Right lobe of liver (tissue), 6 donors: ENCODE data around the gene VWDE. TPM values are rescaled to one million over a fixed set of nuclear protein-coding genes. Genes with fewer than 3 reads are reported as not detected.
"Not testable (repeated sequence)": the region's sequence is repeated elsewhere in the genome, so short reads cannot be mapped to it uniquely, and the experiment has no call there.

Experiments used
- ATAC-seq, 4 donors: fragments of 200-7000 bp; cut with Tn5 transposase; one replicate each; pipeline ENCODE4 v1.9.1; 2020; ENCODE audit warnings: mild to moderate bottlenecking in 4 of 4, moderate library complexity in 4 of 4
- DNase-seq, 3 donors: peaks; one replicate each; pipeline ENCODE4 v3.0.0-alpha.2; 2020
- H3K27ac ChIP-seq, 3 donors: fragments of 200-600 bp; one replicate each; pipeline ENCODE4 v1.8.0; 2022
- H3K27me3 ChIP-seq, 2 donors: fragments of 200-600 bp; one replicate each; pipeline ENCODE4 v1.8.0; 2022
- H3K36me3 ChIP-seq, 4 donors: fragments of 200-600 bp; sonication (generic) in 1 of 4; one replicate each; pipeline versions ENCODE4 v1.5.1 to v1.8.0; 2017 to 2022; ENCODE audit warnings: control low read depth in 1 of 4
- H3K4me1 ChIP-seq, 4 donors: fragments of 200-600 bp; sonication (generic) in 1 of 4; one replicate each; pipeline versions ENCODE4 v1.5.1 to v1.8.0; 2017 to 2022; ENCODE audit warnings: control low read depth in 1 of 4
- H3K4me3 ChIP-seq, 3 donors: fragments of 200-600 bp; one replicate each; pipeline ENCODE4 v1.8.0; 2022
- H3K9me3 ChIP-seq, 4 donors: fragments of 200-600 bp; sonication (generic) in 1 of 4; one replicate each; pipeline versions ENCODE4 v1.5.1 to v1.8.0; 2017 to 2022; ENCODE audit warnings: control low read depth in 1 of 4
- POLR2A ChIP-seq: fragments of 450-650 bp; IDR thresholded peaks from one replicate; pipeline ENCODE4 v1.6.1; 2017; ENCODE audit warnings: antibody characterized with exemption, mild to moderate bottlenecking
- WGBS: methylation state at CpG from one replicate; pipeline ENCODE4 v1.1.6; 2018; ENCODE audit warnings: low coverage, low lambda C conversion rate; ENCODE audit not compliant: insufficient coverage; ENCODE audit errors: missing lambda C conversion rate; 5-methylcytosine and 5-hydroxymethylcytosine counted together
- intact Hi-C, 2 donors: fragments of 100-400 bp; cut with DNase I; formaldehyde crosslinking; loops; one replicate each; pipeline versions ENCODE4 v1.11.2 to v1.14.1; 2022
- total RNA-seq, 6 experiments: library from RNA; depleted of rRNA in 2 of 6; stranded (reverse); fragments of >200 nt in 2 of 6; fragmentation: NEBNext Ultra II Directional in 3 of 6; extraction: Animal tissue kit (Norgen Biotek cat#: 25700) in 3 of 6; gene quantifications; one replicate each; pipeline versions ENCODE4 v1.1.0 to v1.2.4, GENCODE V29; 2016 to 2023
- TF ChIP-seq, protein P1 (sequence below), 4 donors: fragments of 200-600 bp in 3 of 4; fragments of 450-650 bp in 1 of 4; IDR thresholded peaks; one replicate each; pipeline versions ENCODE4 v1.5.1 to v1.8.0; 2016 to 2022; ENCODE audit warnings: antibody characterized with exemption in 4 of 4, mild to moderate bottlenecking in 2 of 4
- donor health status: DM: no; HTN: yes; CAD: no.
- donor health status: DM: no; HTN: no; CAD: no.
- donor health status: DM: no; HTN: no; CAD: no.
- donor health status: DM: no; HTN: yes; CAD: no.
- donor health status: DM: no; HTN: yes; CAD: no.

VWDE gene
- total RNA-seq, 6 experiments from 2014 or later = 0.24 to 0.42 (median 0.38) TPM; not detected in 3

DNA sequence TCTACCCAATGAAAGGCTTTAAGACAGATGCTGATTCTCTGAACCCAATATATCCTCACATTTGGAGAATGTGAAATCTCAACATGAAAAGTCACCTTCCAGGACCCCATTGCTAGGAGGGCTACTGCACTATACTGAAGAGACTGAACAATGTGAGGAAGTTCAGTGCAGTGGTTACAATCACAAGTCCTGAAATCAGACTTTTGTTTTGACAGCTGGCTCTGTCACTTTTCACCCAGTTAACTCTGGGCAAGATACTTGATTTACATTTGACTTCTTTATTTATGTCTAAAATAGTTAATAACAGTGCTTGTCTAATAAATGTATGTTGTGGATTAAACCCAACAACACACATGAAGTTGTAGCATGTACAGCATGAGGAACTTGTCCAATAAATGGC, 14.8 kb upstream of the VWDE start:
- intact Hi-C loops = no loop called here

GRCh38 chr7:12415072-12415471, 11.4 kb upstream of the VWDE start:
- Histone ChIP-seq H3K36me3 (no peaks in the 10 kb centered on the region), H3K4me1 (no peaks in the 10 kb centered on the region), H3K4me3 (no peak overlapping the region), H3K27me3 (no peaks in the 10 kb centered on the region), H3K27ac (no peak overlapping the region), H3K9me3 (no peaks in the 10 kb centered on the region)
- no peak for ATAC-seq
- TF ChIP-seq, protein P1, sequence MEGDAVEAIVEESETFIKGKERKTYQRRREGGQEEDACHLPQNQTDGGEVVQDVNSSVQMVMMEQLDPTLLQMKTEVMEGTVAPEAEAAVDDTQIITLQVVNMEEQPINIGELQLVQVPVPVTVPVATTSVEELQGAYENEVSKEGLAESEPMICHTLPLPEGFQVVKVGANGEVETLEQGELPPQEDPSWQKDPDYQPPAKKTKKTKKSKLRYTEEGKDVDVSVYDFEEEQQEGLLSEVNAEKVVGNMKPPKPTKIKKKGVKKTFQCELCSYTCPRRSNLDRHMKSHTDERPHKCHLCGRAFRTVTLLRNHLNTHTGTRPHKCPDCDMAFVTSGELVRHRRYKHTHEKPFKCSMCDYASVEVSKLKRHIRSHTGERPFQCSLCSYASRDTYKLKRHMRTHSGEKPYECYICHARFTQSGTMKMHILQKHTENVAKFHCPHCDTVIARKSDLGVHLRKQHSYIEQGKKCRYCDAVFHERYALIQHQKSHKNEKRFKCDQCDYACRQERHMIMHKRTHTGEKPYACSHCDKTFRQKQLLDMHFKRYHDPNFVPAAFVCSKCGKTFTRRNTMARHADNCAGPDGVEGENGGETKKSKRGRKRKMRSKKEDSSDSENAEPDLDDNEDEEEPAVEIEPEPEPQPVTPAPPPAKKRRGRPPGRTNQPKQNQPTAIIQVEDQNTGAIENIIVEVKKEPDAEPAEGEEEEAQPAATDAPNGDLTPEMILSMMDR (IDR thresholded peaks at IDR 0.05) = no peak
- no peak for TF ChIP-seq POLR2A
- intact Hi-C loops = no loop called here
- DNase-seq = no peak

More for the DNA sequence above, 14.8 kb upstream of the VWDE start:
- TF ChIP-seq, protein P1 (IDR thresholded peaks at IDR 0.05) = no peak
- no peak for TF ChIP-seq POLR2A
- no peaks in the 10 kb centered on the region for H3K9me3 ChIP-seq
- DNase-seq = no peak
- H3K27ac ChIP-seq = no peak overlapping the region
- H3K4me1 ChIP-seq = no peaks in the 10 kb centered on the region
- no peak overlapping the region for H3K4me3 ChIP-seq
- H3K36me3 ChIP-seq = no peaks in the 10 kb centered on the region
- H3K27me3 ChIP-seq = no peaks in the 10 kb centered on the region
- ATAC-seq = no peak

GRCh38 chr7:12412407-12412806, 8.7 kb upstream of the VWDE start:
- no peak overlapping the region for H3K27ac ChIP-seq
- DNase-seq (no peak), ATAC-seq (no peak)
- TF ChIP-seq, protein P1 (IDR thresholded peaks at IDR 0.05) = no peak
- no peak for TF ChIP-seq POLR2A
- 50% methylated on average over 1 of the region's 1 CpG for WGBS
- no peaks in the 10 kb centered on the region for H3K9me3 ChIP-seq
- no peak overlapping the region for H3K4me3 ChIP-seq
- intact Hi-C loops = no loop called here
- H3K36me3 ChIP-seq = no peaks in the 10 kb centered on the region
- no peaks in the 10 kb centered on the region for H3K4me1 ChIP-seq
- no peaks in the 10 kb centered on the region for H3K27me3 ChIP-seq

GRCh38 chr7:12410523-12410922, 6.9 kb upstream of the VWDE start:
- H3K4me1 ChIP-seq = no peaks in the 10 kb centered on the region
- no peak for ATAC-seq
- no peak for TF ChIP-seq POLR2A
- TF ChIP-seq, protein P1 (IDR thresholded peaks at IDR 0.05) = no peak
- intact Hi-C loops = no loop called here
- H3K4me3 ChIP-seq = no peak overlapping the region
- H3K27me3 ChIP-seq = no peaks in the 10 kb centered on the region
- H3K27ac ChIP-seq = no peak overlapping the region
- no peaks in the 10 kb centered on the region for H3K36me3 ChIP-seq
- DNase-seq = no peak
- no peaks in the 10 kb centered on the region for H3K9me3 ChIP-seq

GRCh38 chr7:12409097-12409711, 5.5 kb upstream of the VWDE start:
- 45% methylated on average over 4 of the region's 4 CpGs for WGBS
- intact Hi-C loops = no loop called here
- TF ChIP-seq, protein P1 (IDR thresholded peaks at IDR 0.05) = no peak
- no peak for TF ChIP-seq POLR2A
- DNase-seq (no peak), ATAC-seq (no peak)
- Histone ChIP-seq H3K4me1 (no peaks in the 10 kb centered on the region), H3K4me3 (no peak overlapping the region), H3K27me3 (no peaks in the 10 kb centered on the region), H3K9me3 (no peaks in the 10 kb centered on the region), H3K36me3 (no peaks in the 10 kb centered on the region), H3K27ac (no peak overlapping the region)

DNA sequence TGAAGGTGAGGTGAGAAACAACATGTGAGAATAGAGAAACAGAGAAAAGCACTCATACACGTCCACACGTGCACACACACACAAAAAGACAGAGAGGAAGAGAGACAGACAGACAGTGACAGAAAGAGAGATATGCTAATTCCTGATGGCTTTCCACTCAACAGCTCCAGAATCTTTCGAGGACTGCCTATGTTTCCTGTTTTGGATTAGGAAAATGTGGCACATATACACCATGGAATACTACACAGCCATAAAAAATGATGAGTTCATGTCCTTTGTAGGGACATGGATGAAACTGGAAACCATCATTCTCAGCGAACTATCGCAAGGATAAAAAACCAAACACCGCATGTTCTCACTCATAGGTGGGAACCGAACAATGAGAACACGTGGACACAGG, 4.0 kb upstream of the VWDE start:
- H3K27me3 ChIP-seq, intact Hi-C loops, DNase-seq, H3K4me1 ChIP-seq, H3K27ac ChIP-seq, H3K36me3 ChIP-seq, H3K4me3 ChIP-seq, ATAC-seq, H3K9me3 ChIP-seq: not testable (repeated sequence)
- WGBS = 68% methylated on average over 7 of the region's 8 CpGs
